NCI-H82 treated with DMSO at 0.1 percent for 48 hours (cell line): ENCODE measurements around the gene GMEB1.
"Not testable (repeated sequence)": the region's sequence is repeated elsewhere in the genome, so short reads cannot be mapped to it uniquely, and the experiment has no call there.

Experiments
- DNase-seq: peaks from one replicate; lab custom pipeline; 2025; ENCODE audit not compliant: unreplicated experiment; lab: John Stamatoyannopoulos, UW

Gene GMEB1

GRCh38 chr1:28668191-28668955 is at the start of gene GMEB1:
Gene GMEB1 (plus strand): TSS chr1:28668784. CDS start chr1:28683613, 14,829 bp downstream.
- DNase-seq, result peak; percentile 78

GRCh38 chr1:28631713-28632112 is 36.9 kb upstream of the GMEB1 start:
- no peak for DNase-seq

- DNase-seq, result no peak
Observed at GRCh38 chr1:28632560-28632959, 36.0 kb upstream of the GMEB1 start.

- no peak for DNase-seq
Observed at GRCh38 chr1:28640766-28641165, 27.8 kb upstream of the GMEB1 start.

- no peak for DNase-seq
Observed at GRCh38 chr1:28642056-28642846, 26.3 kb upstream of the GMEB1 start.

- DNase-seq, result peak; percentile 94
Observed at GRCh38 chr1:28642847-28643635, 25.5 kb upstream of the GMEB1 start, which contains the start of gene TAF12. Gene TAF12 (minus strand): TSS chr1:28643067. CDS start chr1:28622081, 20,986 bp downstream.

- DNase-seq, result no peak
Observed at GRCh38 chr1:28644494-28644893, 24.1 kb upstream of the GMEB1 start.

GRCh38 chr1:28645406-28645805 is 23.2 kb upstream of the GMEB1 start:
- not testable (repeated sequence) for DNase-seq

DNA sequence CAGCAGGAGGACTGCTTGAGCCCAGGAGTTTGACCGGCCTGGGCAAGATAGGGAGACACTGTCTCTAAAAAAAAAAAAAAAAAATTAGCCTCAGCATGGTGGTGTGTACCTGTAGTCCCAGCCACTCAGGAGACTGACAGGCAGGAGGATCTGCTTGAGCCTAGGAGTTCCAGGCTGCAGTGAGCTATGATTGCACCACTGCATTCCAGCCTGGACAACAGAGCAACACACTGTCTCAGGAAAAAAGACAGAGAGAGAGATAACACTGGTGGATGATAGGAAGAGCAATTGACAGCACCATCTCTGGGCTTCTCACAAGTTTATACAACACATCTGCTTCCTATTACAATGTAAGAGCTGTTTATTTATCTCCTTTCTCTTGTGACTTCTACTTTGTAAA is 22.5 kb upstream of the GMEB1 start:
- DNase-seq, result no peak

GRCh38 chr1:28648008-28648473 is 20.5 kb upstream of the GMEB1 start:
- DNase-seq, result peak; percentile 92

GRCh38 chr1:28648474-28649198 is 19.9 kb upstream of the GMEB1 start, which contains the start of gene RNU11:
Gene RNU11 (plus strand): TSS chr1:28648600.
- DNase-seq, result peak; percentile 98

- DNase-seq, result not testable (repeated sequence)
Observed at GRCh38 chr1:28653063-28653462, 15.5 kb upstream of the GMEB1 start.

DNA sequence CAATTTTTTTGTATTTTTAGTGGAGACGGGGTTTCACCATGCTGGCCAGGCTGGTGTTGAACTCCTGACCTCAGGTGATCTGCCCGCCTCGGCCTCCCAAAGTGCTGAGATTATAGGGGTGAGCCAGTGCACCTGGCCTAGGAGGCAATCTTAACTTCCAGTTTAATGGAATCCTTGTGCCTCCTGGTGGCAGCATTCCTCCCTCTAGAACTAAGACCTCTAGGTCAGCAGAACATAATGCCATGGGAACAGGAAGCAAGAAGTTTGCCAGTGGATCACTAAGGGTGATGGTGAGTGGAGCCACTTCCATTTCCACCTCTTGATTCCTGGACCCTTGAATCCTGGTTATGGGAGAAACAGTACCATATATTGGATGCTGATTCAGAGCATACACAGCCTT is 14.7 kb upstream of the GMEB1 start:
- not testable (repeated sequence) for DNase-seq

GRCh38 chr1:28655448-28656311 is 12.9 kb upstream of the GMEB1 start:
- not testable (repeated sequence) for DNase-seq

DNA sequence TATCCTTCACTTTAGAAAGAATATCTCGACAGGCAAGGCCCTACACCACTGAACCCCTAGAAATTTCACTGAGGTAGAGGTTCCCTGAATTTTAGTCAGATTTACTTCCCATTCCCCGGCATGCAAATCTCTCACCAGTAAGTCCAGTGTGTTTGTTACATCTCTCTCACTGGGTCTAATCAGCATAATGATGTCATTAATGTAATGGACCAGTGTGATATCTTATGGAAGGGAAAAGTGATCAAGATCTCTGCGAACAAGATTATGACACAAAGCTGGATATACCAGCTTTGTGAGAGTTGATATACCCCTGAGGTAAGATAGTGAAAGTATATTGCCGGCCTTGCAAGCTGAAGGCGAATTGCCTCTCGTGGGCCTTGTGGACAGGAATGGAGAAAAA is 12.2 kb upstream of the GMEB1 start:
- no peak for DNase-seq

DNA sequence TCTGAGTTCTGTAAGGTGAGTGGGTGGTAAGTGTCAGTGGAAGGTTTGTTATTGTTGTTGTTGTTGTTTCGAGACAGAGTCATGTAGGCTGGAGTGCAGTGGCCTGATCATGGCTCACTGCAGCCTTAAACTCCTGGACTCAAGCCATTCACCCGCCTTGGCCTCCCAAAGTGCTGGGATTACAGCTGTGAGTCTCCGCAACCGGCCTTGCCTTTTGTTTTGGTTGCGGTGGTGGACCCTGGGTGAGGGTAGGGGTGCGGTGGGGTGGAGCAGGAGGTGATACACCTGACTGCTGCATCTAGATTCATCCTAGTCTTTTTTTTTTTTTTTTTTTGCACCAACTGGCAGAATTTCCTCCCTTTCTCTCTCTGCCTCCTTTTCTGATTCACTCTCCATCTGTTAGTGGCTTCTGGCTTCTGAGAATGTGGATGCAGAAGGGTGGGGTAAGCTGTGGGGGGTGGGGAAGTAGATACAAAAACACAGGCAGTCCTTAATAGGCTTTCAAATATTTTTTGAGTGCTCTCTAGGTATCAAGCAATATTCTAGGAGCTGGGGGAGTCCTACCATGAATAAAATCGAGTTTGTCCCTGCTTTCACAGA is 4.6 kb upstream of the GMEB1 start:
- DNase-seq, result peak; percentile 59

DNA sequence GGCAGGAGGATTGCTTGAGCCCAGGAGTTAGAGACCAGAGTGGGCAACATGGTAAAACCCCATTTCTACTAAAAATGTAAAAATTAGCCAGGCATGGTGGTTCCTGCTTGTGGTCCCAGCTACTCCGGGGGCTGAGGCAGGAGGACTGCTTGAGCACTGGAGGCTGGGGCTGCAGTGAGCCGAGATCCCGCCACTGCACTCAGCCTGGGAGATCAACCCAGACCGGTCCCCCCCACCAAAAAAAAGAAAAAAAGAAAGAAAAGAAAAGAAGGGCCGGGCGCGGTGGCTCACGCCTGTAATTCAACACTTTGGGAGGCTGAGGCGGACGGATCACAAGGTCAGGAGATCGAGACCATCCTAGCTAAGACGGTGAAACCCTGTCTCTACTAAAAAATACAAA is 1.8 kb upstream of the GMEB1 start:
- no peak for DNase-seq

- peak; percentile 42 for DNase-seq
Observed at GRCh38 chr1:28668956-28669723, 556 bp downstream of the GMEB1 start.
